Stimulated activated CD8-positive, alpha-beta memory T cell treated with anti-CD3 and anti-CD28 coated beads, Interleukin-4, amount 100 ng/mL, for 1 hour (primary cell): Measurements from ENCODE around the gene SEC14L2.

ENCODE experiments used
- DNase-seq, 2 donors: peaks; one replicate each; pipeline ENCODE4 v3.0.0-alpha.2; 2020; ENCODE audit warnings: low read depth in 2 of 2, low spot score in 1 of 2

SEC14L2 gene

GRCh38 chr22:30404307-30404706, 7.5 kb downstream of the SEC14L2 start:
- DNase-seq: no peak

- DNase-seq: no peak
Observed at GRCh38 chr22:30405731-30406130, 8.9 kb downstream of the SEC14L2 start.

GRCh38 chr22:30406400-30406799, 9.6 kb downstream of the SEC14L2 start:
- DNase-seq: no peak

- no peak for DNase-seq
Observed at GRCh38 chr22:30408388-30409102, 11.7 kb downstream of the SEC14L2 start.

- DNase-seq: no peak
Observed at GRCh38 chr22:30411780-30412179, 15.0 kb downstream of the SEC14L2 start.

GRCh38 chr22:30413001-30413400, 16.2 kb downstream of the SEC14L2 start:
- no peak for DNase-seq

- no peak for DNase-seq
Observed at GRCh38 chr22:30413745-30414524, 17.1 kb downstream of the SEC14L2 start.

GRCh38 chr22:30414525-30415047, 17.8 kb downstream of the SEC14L2 start:
- no peak for DNase-seq

- no peak for DNase-seq
Observed at GRCh38 chr22:30416403-30416802, 19.6 kb downstream of the SEC14L2 start.

GRCh38 chr22:30416837-30417236, 20.0 kb downstream of the SEC14L2 start:
- no peak for DNase-seq

- no peak for DNase-seq
Observed at GRCh38 chr22:30420347-30421125, 23.7 kb downstream of the SEC14L2 start.

GRCh38 chr22:30421695-30422480, 25.1 kb downstream of the SEC14L2 start:
- no peak for DNase-seq

- no peak for DNase-seq
Observed at GRCh38 chr22:30422481-30423300, 25.9 kb downstream of the SEC14L2 start.

- DNase-seq: no peak
Observed at GRCh38 chr22:30423301-30423958, 26.6 kb downstream of the SEC14L2 start.

GRCh38 chr22:30423959-30424533, 27.2 kb downstream of the SEC14L2 start:
- peak; percentile 92 to 97 for DNase-seq

- no peak for DNase-seq
Observed at GRCh38 chr22:30424534-30425326, 27.9 kb downstream of the SEC14L2 start.

GRCh38 chr22:30425327-30425615, 28.5 kb downstream of the SEC14L2 start:
- no peak for DNase-seq

GRCh38 chr22:30425616-30426387, 29.0 kb downstream of the SEC14L2 start, which contains the start of gene MTFP1:
MTFP1 (plus strand) TSS chr22:30425768; CDS start chr22:30425880, 112 bp downstream.
- DNase-seq: no peak
